C4-2B (cell line): ENCODE results near the gene SOX15.

ENCODE experiments used
- CTCF ChIP-seq: fragments of 450-650 bp; conservative IDR thresholded peaks from 2 replicates; pipeline ENCODE4 v1.5.1; 2017; ENCODE audit warnings: mild to moderate bottlenecking
- ZFX ChIP-seq: fragments of 450-650 bp; IDR thresholded peaks from 2 replicates; pipeline ENCODE4 v1.6.1; 2017

- TF ChIP-seq CTCF (no peak), ZFX (no peak)
Observed at GRCh38 chr17:7615265-7615747, 25.4 kb upstream of the SOX15 start.
